Measurements from ENCODE around the gene REV3L.

DNA sequence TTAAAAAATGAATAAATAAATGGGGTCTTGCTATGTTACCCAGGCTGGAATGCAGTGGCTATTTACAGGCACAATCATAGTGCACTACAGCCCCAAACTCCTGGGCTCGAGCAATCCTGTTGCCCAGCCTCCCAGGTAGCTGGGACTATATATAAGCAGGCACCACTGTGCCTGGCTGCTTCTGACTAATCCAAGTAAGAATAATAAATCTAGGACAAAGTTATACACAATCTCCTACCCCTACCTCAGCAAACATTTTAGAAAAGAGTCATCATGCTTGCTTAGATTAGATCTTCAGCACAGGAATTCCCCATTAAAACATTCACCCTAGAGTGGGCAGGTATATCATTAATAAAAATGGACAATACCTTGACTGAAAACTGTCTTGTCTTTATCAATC lies 124.6 kb downstream of the REV3L start:
- TF ChIP-seq POLR2AphosphoS5 (IDR thresholded peaks at IDR 0.05; ENCODE audit: low read depth, low read length) (no peak), TAF1 (IDR thresholded peaks at IDR 0.05; ENCODE audit: borderline replicate concordance, low read depth, low read length) (no peak), POLR2A (IDR thresholded peaks at IDR 0.05; ENCODE audit: low read depth, low read length) (no peak)
